Hypothalamus (tissue), 51 donors: ENCODE measurements around the gene XAGE5.
"Not testable (repeated sequence)": the region's sequence is repeated elsewhere in the genome, so short reads cannot be mapped to it uniquely, and the experiment has no call there.

Source experiments
- DNase-seq, 51 donors: peaks; one replicate each; lab custom pipeline; 2025; lab: John Stamatoyannopoulos, UW

Gene XAGE5

GRCh38 chrX:52811065-52811625 lies at the start of gene XAGE5:
Gene XAGE5, plus strand, starts transcription at chrX:52811287. Its CDS starts 1,280 bp downstream, at chrX:52812567.
- DNase-seq, result no peak

- not testable (repeated sequence) for DNase-seq
Measured at GRCh38 chrX:52765983-52766382, 45.1 kb upstream of the XAGE5 start.

GRCh38 chrX:52773504-52773903 lies 37.6 kb upstream of the XAGE5 start:
- DNase-seq, result not testable (repeated sequence)

GRCh38 chrX:52797327-52797726 lies 13.8 kb upstream of the XAGE5 start, which contains the start of gene SPANXN5:
Gene SPANXN5, minus strand, starts transcription at chrX:52797427. Its CDS starts 79 bp downstream, at chrX:52797348.
- not testable (repeated sequence) for DNase-seq

- DNase-seq, result not testable (repeated sequence)
Measured at GRCh38 chrX:52804876-52805275, 6.2 kb upstream of the XAGE5 start.

GRCh38 chrX:52819788-52820187 lies 8.7 kb downstream of the XAGE5 start:
- no peak for DNase-seq

- DNase-seq, result no peak
Measured at GRCh38 chrX:52821079-52821760, 10.1 kb downstream of the XAGE5 start.

- no peak for DNase-seq
Measured at GRCh38 chrX:52824608-52825007, 13.5 kb downstream of the XAGE5 start.

GRCh38 chrX:52830551-52830950 lies 19.5 kb downstream of the XAGE5 start:
- no peak for DNase-seq

- no peak for DNase-seq
Measured at GRCh38 chrX:52839137-52839536, 28.1 kb downstream of the XAGE5 start.

- DNase-seq, result not testable (repeated sequence)
Measured at GRCh38 chrX:52843619-52844018, 32.5 kb downstream of the XAGE5 start.

GRCh38 chrX:52852110-52852860 lies 41.2 kb downstream of the XAGE5 start:
- DNase-seq, result no peak

GRCh38 chrX:52856991-52857525 lies 46.0 kb downstream of the XAGE5 start:
- DNase-seq, result not testable (repeated sequence)

- no peak for DNase-seq
Measured at GRCh38 chrX:52865343-52865998, 54.4 kb downstream of the XAGE5 start.
